ENCODE measurements around the gene ASCL3.
"Not testable (repeated sequence)": the region's sequence is repeated elsewhere in the genome, so short reads cannot be mapped to it uniquely, and the experiment has no call there.

Gene ASCL3

DNA sequence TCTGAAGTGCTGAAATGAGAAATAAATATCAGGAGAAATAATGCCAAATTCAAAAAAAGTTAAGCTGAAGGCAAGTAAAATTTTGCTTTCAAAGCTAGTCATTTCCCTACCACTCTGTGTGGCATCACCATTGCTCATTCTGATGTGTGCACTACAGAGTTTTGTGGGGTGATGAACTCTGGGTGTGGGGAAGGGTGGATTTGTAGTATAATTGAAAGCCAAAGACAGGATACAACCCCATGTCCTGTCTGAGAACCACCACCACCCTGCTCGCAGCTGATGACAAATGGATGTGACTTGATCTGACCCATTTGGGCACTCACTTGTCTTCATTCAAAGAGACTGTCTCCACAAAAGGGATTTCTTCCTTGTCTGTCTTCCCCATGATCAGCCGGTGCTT lies 40.7 kb upstream of the ASCL3 start:
- Histone ChIP-seq H3K27ac (no peak overlapping the region), H3K27me3 (no peaks in the 10 kb centered on the region), H3K9me3 (no peaks in the 10 kb centered on the region), H3K36me3 (no peaks in the 10 kb centered on the region), H3K4me1 (no peaks in the 10 kb centered on the region), H3K4me3 (no peak overlapping the region)
- DNase-seq = no peak
- TF ChIP-seq, protein P1, sequence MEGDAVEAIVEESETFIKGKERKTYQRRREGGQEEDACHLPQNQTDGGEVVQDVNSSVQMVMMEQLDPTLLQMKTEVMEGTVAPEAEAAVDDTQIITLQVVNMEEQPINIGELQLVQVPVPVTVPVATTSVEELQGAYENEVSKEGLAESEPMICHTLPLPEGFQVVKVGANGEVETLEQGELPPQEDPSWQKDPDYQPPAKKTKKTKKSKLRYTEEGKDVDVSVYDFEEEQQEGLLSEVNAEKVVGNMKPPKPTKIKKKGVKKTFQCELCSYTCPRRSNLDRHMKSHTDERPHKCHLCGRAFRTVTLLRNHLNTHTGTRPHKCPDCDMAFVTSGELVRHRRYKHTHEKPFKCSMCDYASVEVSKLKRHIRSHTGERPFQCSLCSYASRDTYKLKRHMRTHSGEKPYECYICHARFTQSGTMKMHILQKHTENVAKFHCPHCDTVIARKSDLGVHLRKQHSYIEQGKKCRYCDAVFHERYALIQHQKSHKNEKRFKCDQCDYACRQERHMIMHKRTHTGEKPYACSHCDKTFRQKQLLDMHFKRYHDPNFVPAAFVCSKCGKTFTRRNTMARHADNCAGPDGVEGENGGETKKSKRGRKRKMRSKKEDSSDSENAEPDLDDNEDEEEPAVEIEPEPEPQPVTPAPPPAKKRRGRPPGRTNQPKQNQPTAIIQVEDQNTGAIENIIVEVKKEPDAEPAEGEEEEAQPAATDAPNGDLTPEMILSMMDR (IDR thresholded peaks at IDR 0.05) = no peak
- intact Hi-C loops (cut with DNase I; ENCODE audit: low total_unique reads) = no loop called here

GRCh38 chr11:8980485-8980884 lies 37.7 kb upstream of the ASCL3 start:
- TF ChIP-seq, protein P1 (IDR thresholded peaks at IDR 0.05) = no peak
- Histone ChIP-seq H3K4me1 (no peaks in the 10 kb centered on the region), H3K27me3 (no peaks in the 10 kb centered on the region), H3K36me3 (no peaks in the 10 kb centered on the region), H3K9me3 (no peaks in the 10 kb centered on the region), H3K4me3 (no peak overlapping the region), H3K27ac (no peak overlapping the region)
- intact Hi-C loops (cut with DNase I; ENCODE audit: low total_unique reads) = no loop called here
- DNase-seq = no peak

- DNase-seq; H3K9me3 ChIP-seq; H3K4me3 ChIP-seq; H3K36me3 ChIP-seq; intact Hi-C loops (cut with DNase I; ENCODE audit: low total_unique reads); H3K27me3 ChIP-seq; H3K4me1 ChIP-seq; H3K27ac ChIP-seq: not testable (repeated sequence)
These were observed 36.5 kb upstream of the ASCL3 start for GRCh38 chr11:8979365-8979764.

DNA sequence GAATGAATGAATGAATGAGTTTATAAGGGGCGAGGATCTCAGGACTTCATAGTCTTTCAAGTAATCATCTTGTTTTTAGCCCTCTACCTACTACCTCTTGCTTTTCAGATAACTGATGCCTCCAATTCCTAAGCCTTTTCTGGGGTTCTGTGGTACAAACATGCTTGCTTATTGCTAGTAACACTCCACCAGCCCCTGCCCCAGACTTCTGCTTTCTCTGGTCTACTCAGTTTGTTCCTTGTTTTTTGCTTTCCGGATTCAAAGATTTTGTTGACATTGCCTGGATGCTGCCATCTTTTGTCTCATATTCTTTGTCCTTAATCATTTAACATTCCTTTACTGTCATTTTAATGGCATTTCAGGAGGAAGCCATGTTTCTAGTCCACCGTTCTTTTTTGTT lies 30.3 kb upstream of the ASCL3 start:
- Histone ChIP-seq H3K27ac (no peak overlapping the region), H3K4me1 (no peaks in the 10 kb centered on the region), H3K4me3 (no peak overlapping the region), H3K27me3 (no peaks in the 10 kb centered on the region), H3K9me3 (no peaks in the 10 kb centered on the region), H3K36me3 (no peaks in the 10 kb centered on the region)
- no peak for DNase-seq
- TF ChIP-seq, protein P1 (IDR thresholded peaks at IDR 0.05) = no peak
- intact Hi-C loops (cut with DNase I; ENCODE audit: low total_unique reads) = no loop called here

DNA sequence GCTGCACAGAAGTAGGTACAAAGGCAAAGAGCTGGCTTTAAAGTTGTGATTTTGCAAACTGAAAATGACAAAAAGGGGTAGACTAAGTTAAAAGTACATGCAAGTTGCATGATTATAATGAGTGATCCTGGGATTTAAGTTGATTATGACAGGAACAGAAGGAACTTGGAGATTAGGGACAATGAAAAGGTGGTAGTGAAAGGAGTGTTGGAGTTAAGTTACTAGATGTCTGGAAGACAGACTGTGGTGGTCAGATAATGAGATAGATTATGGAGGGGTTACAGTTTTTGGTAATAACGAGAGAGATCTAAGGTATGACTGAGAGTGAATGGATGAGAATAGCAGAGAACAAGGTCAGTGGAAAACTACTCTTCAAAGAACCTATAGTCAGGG lies 29.1 kb upstream of the ASCL3 start:
- Histone ChIP-seq H3K36me3 (no peaks in the 10 kb centered on the region), H3K9me3 (no peaks in the 10 kb centered on the region), H3K4me1 (no peaks in the 10 kb centered on the region), H3K27me3 (no peaks in the 10 kb centered on the region), H3K4me3 (no peak overlapping the region), H3K27ac (no peak overlapping the region)
- intact Hi-C loops (cut with DNase I; ENCODE audit: low total_unique reads) = no loop called here
- DNase-seq = no peak
- TF ChIP-seq, protein P1 (IDR thresholded peaks at IDR 0.05) = no peak

GRCh38 chr11:8971196-8971923 lies 28.5 kb upstream of the ASCL3 start:
- Histone ChIP-seq H3K4me3 (no peak overlapping the region), H3K36me3 (no peaks in the 10 kb centered on the region), H3K9me3 (no peaks in the 10 kb centered on the region), H3K4me1 (no peaks in the 10 kb centered on the region), H3K27me3 (no peaks in the 10 kb centered on the region), H3K27ac (no peak overlapping the region)
- no peak for DNase-seq
- intact Hi-C loops (cut with DNase I; ENCODE audit: low total_unique reads) = no loop called here
- TF ChIP-seq, protein P1 (IDR thresholded peaks at IDR 0.05) = no peak

Measured in tibial artery (tissue), 4 donors.